GM12878 (cell line): ENCODE measurements around the gene MXD1. TPM values are rescaled to one million over a fixed set of nuclear protein-coding genes. Genes with fewer than 3 reads are reported as not detected.

ENCODE experiments used
- ATAC-seq: fragments of 200-7000 bp; cut with Tn5 transposase; 3 replicates; pipeline ENCODE4 v1.9.1; 2020; ENCODE audit warnings: mild to moderate bottlenecking, moderate library complexity
- BruUV-seq: library from RNA; stranded (reverse); fragments of 400-500 nt; replicated peaks from 2 replicates; lab custom pipeline; 2021; lab: Mats Ljungman, UMichigan
- CTCF ChIA-PET: fragments of 300-600 bp; sonication (Branson Sonifier 250); formaldehyde crosslinking; extraction: SDS; loops from one replicate; lab custom pipeline; 2021; ENCODE audit warnings: inconsistent platforms; lab: Yijun Ruan, JAX
- POLR2A ChIA-PET: fragments of 350-600 bp; formaldehyde crosslinking; extraction: SDS; loops from one replicate; lab custom pipeline; 2021; ENCODE audit warnings: inconsistent platforms; lab: Charles Lee
- RAD21 ChIA-PET: fragments of 300-600 bp; sonication (Branson Sonifier 250); formaldehyde crosslinking; loops from one replicate; lab custom pipeline; 2023; ENCODE audit warnings: antibody characterized with exemption; ENCODE audit not compliant: unreplicated experiment; lab: Charles Lee
- SMC1A ChIA-PET: fragments of 300-600 bp; sonication (Branson Sonifier 250); formaldehyde crosslinking; loops from one replicate; lab custom pipeline; 2023; ENCODE audit not compliant: unreplicated experiment, uncharacterized antibody; lab: Charles Lee
- DNase-seq: peaks from one replicate; pipeline ENCODE4 v3.0.0-alpha.2; 2011; ENCODE audit warnings: low read depth, low spot score
- FAIRE-seq: peaks from 3 replicates; lab custom pipeline; 2011; peaks lifted over from hg19 to GRCh38; lab: Jason Lieb, UNC
- H2AFZ ChIP-seq: 2 replicates; pipeline ENCODE4 v1.6.0; 2011; ENCODE audit warnings: low read depth, low read length, control low read depth; ENCODE audit not compliant: control insufficient read depth
- H3K27ac ChIP-seq: 2 replicates; pipeline ENCODE4 v1.5.1; 2011; ENCODE audit warnings: control low read depth; ENCODE audit not compliant: control insufficient read depth, insufficient read depth
- H3K27me3 ChIP-seq, 2 experiments: replicated peaks in 1 of 2; 2 replicates each; pipeline versions ENCODE4 v1.6.0 to v1.6.1; 2011; ENCODE audit warnings: low read length in 1 of 2; ENCODE audit not compliant: control insufficient read depth in 2 of 2, insufficient read depth in 2 of 2
- H3K36me3 ChIP-seq, 2 experiments: 2 replicates each; pipeline ENCODE4 v1.5.1; 2011; ENCODE audit warnings: low read length in 1 of 2; ENCODE audit not compliant: control insufficient read depth in 2 of 2, insufficient read depth in 2 of 2
- H3K4me1 ChIP-seq: 2 replicates; pipeline ENCODE4 v1.6.1; 2011; ENCODE audit warnings: mild to moderate bottlenecking, low read length, moderate library complexity, mixed read lengths; ENCODE audit not compliant: control insufficient read depth, insufficient read depth
- H3K4me2 ChIP-seq: 2 replicates; pipeline ENCODE4 v1.6.0; 2011; ENCODE audit warnings: control low read depth; ENCODE audit not compliant: control insufficient read depth, insufficient read depth
- H3K4me3 ChIP-seq: fragments of 200-600 bp; sonication (generic); 2 replicates; pipeline ENCODE4 v1.5.1; 2016
- H3K79me2 ChIP-seq: 2 replicates; pipeline ENCODE4 v1.6.0; 2011; ENCODE audit warnings: low read length; ENCODE audit not compliant: control insufficient read depth, insufficient read depth
- H3K9ac ChIP-seq: 2 replicates; pipeline ENCODE4 v1.8.0; 2011; ENCODE audit warnings: low read length, control low read depth, mixed read lengths; ENCODE audit not compliant: control insufficient read depth, insufficient read depth
- H3K9me3 ChIP-seq: replicated peaks from 3 replicates; pipeline ENCODE4 v1.5.1; 2011; ENCODE audit warnings: mild to moderate bottlenecking, low read length; ENCODE audit not compliant: control insufficient read depth, insufficient read depth
- H4K20me1 ChIP-seq: 2 replicates; pipeline ENCODE4 v1.6.0; 2011; ENCODE audit not compliant: control insufficient read depth, insufficient read depth
- DPF2 ChIP-seq: fragments of 450-650 bp; IDR thresholded peaks from 2 replicates; pipeline ENCODE4 v1.6.1; 2017; ENCODE audit warnings: mild to moderate bottlenecking
- NFYA ChIP-seq: IDR thresholded peaks from 2 replicates; pipeline ENCODE4 v1.6.1; 2011; ENCODE audit warnings: low read depth, mild to moderate bottlenecking, low read length, improper control_type of control experiment, borderline replicate concordance
- POU2F2 ChIP-seq: IDR thresholded peaks from 3 replicates; pipeline ENCODE4 v1.6.1; 2011; ENCODE audit warnings: low read depth, mild to moderate bottlenecking, low read length, borderline replicate concordance
- RB1 ChIP-seq: fragments of 450-650 bp; formaldehyde crosslinking; IDR thresholded peaks from 2 replicates; pipeline ENCODE4 v1.6.1; 2017; ENCODE audit warnings: mild to moderate bottlenecking, borderline replicate concordance
- SMARCA5 ChIP-seq: fragments of 450-650 bp; IDR thresholded peaks from 2 replicates; pipeline ENCODE4 v1.6.1; 2017; ENCODE audit warnings: mild to moderate bottlenecking
- WGBS: methylation state at CpG from one replicate; pipeline ENCODE4 v1.1.6; 2016; ENCODE audit warnings: low lambda C conversion rate; ENCODE audit not compliant: insufficient replicate concordance, insufficient coverage; ENCODE audit errors: missing lambda C conversion rate; 5-methylcytosine and 5-hydroxymethylcytosine counted together
- in situ Hi-C: fragments of 300-500 bp; cut with MboI; formaldehyde crosslinking; loops from 9 replicates; pipeline ENCODE4 v1.14.3; 2018; ENCODE audit warnings: mixed read lengths
- intact Hi-C: fragments of 100-400 bp; cut with micrococcal nuclease; formaldehyde crosslinking; loops from one replicate; pipeline ENCODE4 v1.14.2; 2022; ENCODE audit not compliant: unreplicated experiment
- polyA plus RNA-seq, 11 experiments: library from polyadenylated mRNA; depleted of rRNA in 4 of 11; unstranded in 6 of 11; stranded (reverse) in 5 of 11; fragments of >200 nt; fragmentation: Nextera tagmentation in 4 of 11; fragmentation: Illumina TruSeq in 1 of 11; extraction: Ambion mirVana in 4 of 11; extraction: Trizol in 1 of 11; gene quantifications; 1 replicate in 1 of 11; 2 replicates in 10 of 11; pipeline versions ENCODE4 v1.2.1 to v1.2.3, GENCODE V29; 2011 to 2016; ENCODE audit warnings: inconsistent platforms in 2 of 11, missing spikeins in 2 of 11, low read depth in 1 of 11
- total RNA-seq, 4 experiments: library from RNA; depleted of rRNA in 3 of 4; stranded (reverse); fragments of >200 nt in 3 of 4; fragmentation: Illumina TruSeq in 1 of 4; extraction: Trizol in 1 of 4; gene quantifications; 2 replicates each; pipeline versions ENCODE4 v1.2.1 to v1.2.3, GENCODE V29; 2013 to 2021
- TF ChIP-seq, protein P1 (sequence below): fragments of 450-650 bp; IDR thresholded peaks from 2 replicates; pipeline ENCODE4 v1.6.1; 2017; ENCODE audit warnings: antibody characterized with exemption, mild to moderate bottlenecking, moderate library complexity

MXD1 gene
- total and polyA plus RNA-seq, 10 of the 15 experiments (the other 5 are each of a cell fraction or from before 2014, with no cell fraction given): 2.2 to 10.2 (median 3.3) TPM

DNA sequence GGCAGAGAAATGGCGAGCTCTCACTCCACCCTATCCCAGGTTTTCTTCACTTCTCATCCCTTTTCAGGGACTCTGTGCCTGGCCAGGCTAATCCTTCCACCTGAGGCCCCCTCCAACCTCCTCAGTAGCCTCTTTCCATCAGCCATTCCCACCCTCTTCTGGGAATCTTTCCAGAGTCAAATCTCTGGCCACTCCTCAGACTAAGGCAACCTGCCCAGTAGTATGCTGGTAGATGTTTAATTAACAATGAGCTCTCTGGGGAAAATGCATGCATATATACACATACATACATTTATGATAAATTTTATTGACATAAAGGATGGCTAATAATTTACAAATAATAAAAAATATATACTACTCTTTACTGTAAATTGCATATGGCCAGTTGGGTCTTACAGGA, 57.9 kb downstream of the MXD1 start:
- no peak for TF ChIP-seq RB1
- TF ChIP-seq POU2F2: no peak
- TF ChIP-seq, protein P1, sequence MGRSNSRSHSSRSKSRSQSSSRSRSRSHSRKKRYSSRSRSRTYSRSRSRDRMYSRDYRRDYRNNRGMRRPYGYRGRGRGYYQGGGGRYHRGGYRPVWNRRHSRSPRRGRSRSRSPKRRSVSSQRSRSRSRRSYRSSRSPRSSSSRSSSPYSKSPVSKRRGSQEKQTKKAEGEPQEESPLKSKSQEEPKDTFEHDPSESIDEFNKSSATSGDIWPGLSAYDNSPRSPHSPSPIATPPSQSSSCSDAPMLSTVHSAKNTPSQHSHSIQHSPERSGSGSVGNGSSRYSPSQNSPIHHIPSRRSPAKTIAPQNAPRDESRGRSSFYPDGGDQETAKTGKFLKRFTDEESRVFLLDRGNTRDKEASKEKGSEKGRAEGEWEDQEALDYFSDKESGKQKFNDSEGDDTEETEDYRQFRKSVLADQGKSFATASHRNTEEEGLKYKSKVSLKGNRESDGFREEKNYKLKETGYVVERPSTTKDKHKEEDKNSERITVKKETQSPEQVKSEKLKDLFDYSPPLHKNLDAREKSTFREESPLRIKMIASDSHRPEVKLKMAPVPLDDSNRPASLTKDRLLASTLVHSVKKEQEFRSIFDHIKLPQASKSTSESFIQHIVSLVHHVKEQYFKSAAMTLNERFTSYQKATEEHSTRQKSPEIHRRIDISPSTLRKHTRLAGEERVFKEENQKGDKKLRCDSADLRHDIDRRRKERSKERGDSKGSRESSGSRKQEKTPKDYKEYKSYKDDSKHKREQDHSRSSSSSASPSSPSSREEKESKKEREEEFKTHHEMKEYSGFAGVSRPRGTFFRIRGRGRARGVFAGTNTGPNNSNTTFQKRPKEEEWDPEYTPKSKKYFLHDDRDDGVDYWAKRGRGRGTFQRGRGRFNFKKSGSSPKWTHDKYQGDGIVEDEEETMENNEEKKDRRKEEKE: no peak
- no peak for TF ChIP-seq DPF2
- no peak for TF ChIP-seq NFYA
- no peak for TF ChIP-seq SMARCA5
- Histone ChIP-seq H3K27ac (no peak overlapping the region), H3K27me3 (no peaks in the 10 kb centered on the region), H4K20me1 (no peaks in the 10 kb centered on the region), H3K36me3 (no peaks in the 10 kb centered on the region), H3K4me1 (no peaks in the 10 kb centered on the region), H3K9ac (no peak overlapping the region), H3K4me2 (no peak overlapping the region), H2AFZ (no peak overlapping the region), H3K9me3 (no peaks in the 10 kb centered on the region), H3K79me2 (no peaks in the 10 kb centered on the region), H3K4me3 (no peak overlapping the region)
- WGBS: 22% methylated on average over 1 of the region's 1 CpG
- ChIA-PET SMC1A (no interaction called here), CTCF (no interaction called here), POLR2A (interaction anchor here (0.7 kb wide), 1 partner anchor 478 kb away, joined by 3 read pairs; no protein-coding TSS in a partner anchor), RAD21 (no interaction called here)
- DNase-seq (no peak), ATAC-seq (no peak), FAIRE-seq (no peak)
- in situ Hi-C loops (no loop called here), intact Hi-C loops (no loop called here)
- no TSS peak for BruUV-seq
